MM.1S (cell line): ENCODE data around the gene NOP14.

ENCODE experiments used
- DNase-seq: peaks from one replicate; pipeline ENCODE4 v3.0.0-alpha.2; 2015
- H2AFZ ChIP-seq: fragments of 300-600 bp; sonication (generic); 2 replicates; pipeline ENCODE4 v1.6.0; 2016; ENCODE audit warnings: antibody characterized with exemption, low read length
- H3F3A ChIP-seq: fragments of 300-600 bp; sonication (generic); 2 replicates; pipeline ENCODE4 v1.6.1; 2016; ENCODE audit warnings: mild to moderate bottlenecking, antibody characterized with exemption, low read length, moderate library complexity, mixed read lengths; ENCODE audit not compliant: insufficient read depth
- H3K27ac ChIP-seq: fragments of 300-600 bp; sonication (generic); 2 replicates; pipeline ENCODE4 v1.5.1; 2016; ENCODE audit warnings: mild to moderate bottlenecking, low read length
- H3K27me3 ChIP-seq: fragments of 300-600 bp; sonication (generic); replicated peaks from 2 replicates; pipeline ENCODE4 v1.6.0; 2016; ENCODE audit warnings: low read length; ENCODE audit not compliant: insufficient read depth
- H3K36me3 ChIP-seq: fragments of 300-600 bp; sonication (generic); replicated peaks from 2 replicates; pipeline ENCODE4 v1.6.1; 2016; ENCODE audit warnings: mild to moderate bottlenecking, low read length, mixed read lengths; ENCODE audit not compliant: insufficient read depth
- H3K4me1 ChIP-seq: fragments of 300-600 bp; sonication (generic); 2 replicates; pipeline ENCODE4 v1.6.1; 2016; ENCODE audit warnings: low read length, mixed read lengths
- H3K4me2 ChIP-seq: fragments of 300-600 bp; sonication (generic); 2 replicates; pipeline ENCODE4 v1.6.0; 2016; ENCODE audit warnings: low read depth, low read length
- H3K4me3 ChIP-seq: fragments of 300-600 bp; sonication (generic); 2 replicates; pipeline ENCODE4 v1.5.1; 2016; ENCODE audit warnings: low read length, mixed read lengths
- H3K79me2 ChIP-seq: fragments of 300-600 bp; sonication (generic); 2 replicates; pipeline ENCODE4 v1.6.1; 2016; ENCODE audit warnings: mixed run types, low read length, mixed read lengths
- H3K9ac ChIP-seq: fragments of 300-600 bp; sonication (generic); 2 replicates; pipeline ENCODE4 v1.6.1; 2016; ENCODE audit warnings: low read length, mixed read lengths
- H3K9me2 ChIP-seq: fragments of 300-600 bp; sonication (generic); replicated peaks from 2 replicates; pipeline ENCODE4 v1.6.1; 2016; ENCODE audit warnings: mild to moderate bottlenecking, low read length, mixed read lengths; ENCODE audit not compliant: insufficient read depth
- H3K9me3 ChIP-seq: fragments of 300-600 bp; sonication (generic); replicated peaks from 2 replicates; pipeline ENCODE4 v1.6.1; 2016; ENCODE audit warnings: mild to moderate bottlenecking, low read length, mixed read lengths; ENCODE audit not compliant: insufficient read depth
- H4K20me1 ChIP-seq: fragments of 300-600 bp; sonication (generic); 2 replicates; pipeline ENCODE4 v1.6.1; 2016; ENCODE audit warnings: mild to moderate bottlenecking, low read length, moderate library complexity, mixed read lengths; ENCODE audit not compliant: insufficient read depth
- EZH2 ChIP-seq: fragments of 300-600 bp; sonication (generic); optimal IDR thresholded peaks from 2 replicates; pipeline ENCODE3; 2017; ENCODE audit warnings: low read depth, mild to moderate bottlenecking, antibody characterized with exemption, low read length, mixed read lengths
- EZH2phosphoT487 ChIP-seq: fragments of 300-600 bp; sonication (generic); IDR thresholded peaks from 2 replicates; pipeline ENCODE4 v1.6.1; 2018; ENCODE audit warnings: antibody characterized with exemption, low read length
- TF ChIP-seq, protein P1 (sequence below): fragments of 300-600 bp; sonication (generic); IDR thresholded peaks from 2 replicates; pipeline ENCODE4 v1.5.1; 2016; ENCODE audit warnings: antibody characterized with exemption, low read length, mixed read lengths

The NOP14 gene

GRCh38 chr4:2908686-2909085 is 54.5 kb downstream of the NOP14 start:
- Histone ChIP-seq H3K4me1 (no peaks in the 10 kb centered on the region), H4K20me1 (no peaks in the 10 kb centered on the region), H3K4me2 (no peak overlapping the region), H3F3A (no peaks in the 10 kb centered on the region), H3K9ac (no peak overlapping the region), H3K79me2 (no peaks in the 10 kb centered on the region), H2AFZ (no peak overlapping the region), H3K27me3 (no peaks in the 10 kb centered on the region), H3K27ac (no peak overlapping the region), H3K9me2 (no peaks in the 10 kb centered on the region), H3K4me3 (no peak overlapping the region), H3K9me3 (no peaks in the 10 kb centered on the region), H3K36me3 (no peaks in the 10 kb centered on the region)
- TF ChIP-seq, protein P1, sequence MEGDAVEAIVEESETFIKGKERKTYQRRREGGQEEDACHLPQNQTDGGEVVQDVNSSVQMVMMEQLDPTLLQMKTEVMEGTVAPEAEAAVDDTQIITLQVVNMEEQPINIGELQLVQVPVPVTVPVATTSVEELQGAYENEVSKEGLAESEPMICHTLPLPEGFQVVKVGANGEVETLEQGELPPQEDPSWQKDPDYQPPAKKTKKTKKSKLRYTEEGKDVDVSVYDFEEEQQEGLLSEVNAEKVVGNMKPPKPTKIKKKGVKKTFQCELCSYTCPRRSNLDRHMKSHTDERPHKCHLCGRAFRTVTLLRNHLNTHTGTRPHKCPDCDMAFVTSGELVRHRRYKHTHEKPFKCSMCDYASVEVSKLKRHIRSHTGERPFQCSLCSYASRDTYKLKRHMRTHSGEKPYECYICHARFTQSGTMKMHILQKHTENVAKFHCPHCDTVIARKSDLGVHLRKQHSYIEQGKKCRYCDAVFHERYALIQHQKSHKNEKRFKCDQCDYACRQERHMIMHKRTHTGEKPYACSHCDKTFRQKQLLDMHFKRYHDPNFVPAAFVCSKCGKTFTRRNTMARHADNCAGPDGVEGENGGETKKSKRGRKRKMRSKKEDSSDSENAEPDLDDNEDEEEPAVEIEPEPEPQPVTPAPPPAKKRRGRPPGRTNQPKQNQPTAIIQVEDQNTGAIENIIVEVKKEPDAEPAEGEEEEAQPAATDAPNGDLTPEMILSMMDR: no peak
- TF ChIP-seq EZH2 (no peak), EZH2phosphoT487 (no peak)
- no peak for DNase-seq

DNA sequence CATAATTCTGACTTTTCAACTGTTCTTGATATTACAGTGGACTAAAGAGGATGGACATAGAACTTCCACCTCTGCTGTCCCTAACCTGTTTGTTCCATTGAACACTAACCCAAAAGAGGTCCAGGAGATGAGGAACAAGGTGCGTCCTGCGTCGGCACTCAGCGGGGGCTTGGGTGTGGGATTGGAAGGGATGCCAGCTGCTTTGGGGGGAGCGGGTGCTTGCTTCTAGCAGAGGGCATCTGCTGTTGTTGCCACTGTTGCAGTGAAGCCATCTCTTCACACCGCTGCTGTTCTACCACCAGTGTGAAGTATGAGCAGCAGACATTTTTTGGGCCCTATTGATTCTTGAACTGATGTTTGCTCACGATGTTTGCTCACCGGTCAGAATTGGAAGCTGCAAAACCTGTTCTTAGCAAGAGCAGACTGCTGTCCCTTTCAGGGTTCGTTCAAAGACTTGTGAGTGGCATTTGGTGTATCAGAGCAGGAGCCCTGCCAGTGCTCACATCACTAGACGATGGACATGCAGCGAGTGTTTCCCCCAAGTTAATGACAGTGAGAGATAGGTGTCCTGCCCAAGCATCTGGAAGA is 55.4 kb downstream of the NOP14 start:
- Histone ChIP-seq H4K20me1 (no peaks in the 10 kb centered on the region), H3K9ac (no peak overlapping the region), H3K4me1 (no peaks in the 10 kb centered on the region), H3K4me2 (no peak overlapping the region), H3K79me2 (no peaks in the 10 kb centered on the region), H3K36me3 (no peaks in the 10 kb centered on the region), H3K9me3 (no peaks in the 10 kb centered on the region), H3K9me2 (no peaks in the 10 kb centered on the region), H3K4me3 (no peak overlapping the region), H3K27me3 (no peaks in the 10 kb centered on the region), H3K27ac (no peak overlapping the region), H2AFZ (no peak overlapping the region), H3F3A (no peaks in the 10 kb centered on the region)
- TF ChIP-seq EZH2 (no peak), EZH2phosphoT487 (no peak)
- TF ChIP-seq, protein P1: no peak
- DNase-seq: no peak

- Histone ChIP-seq H3K27me3 (no peaks in the 10 kb centered on the region), H4K20me1 (no peaks in the 10 kb centered on the region), H3K4me3 (no peak overlapping the region), H3K27ac (no peak overlapping the region), H2AFZ (no peak overlapping the region), H3K79me2 (no peaks in the 10 kb centered on the region), H3F3A (no peaks in the 10 kb centered on the region), H3K36me3 (no peaks in the 10 kb centered on the region), H3K9me2 (no peaks in the 10 kb centered on the region), H3K4me1 (no peaks in the 10 kb centered on the region), H3K9me3 (no peaks in the 10 kb centered on the region), H3K9ac (no peak overlapping the region), H3K4me2 (no peak overlapping the region)
- no peak for DNase-seq
- TF ChIP-seq EZH2 (no peak), EZH2phosphoT487 (no peak)
- TF ChIP-seq, protein P1: no peak
Measured at GRCh38 chr4:2907226-2907625, 56.0 kb downstream of the NOP14 start.
